ENCODE data around the gene FLNB. TPM values are rescaled to one million over a fixed set of nuclear protein-coding genes. Genes with fewer than 3 reads are reported as not detected.

Gene FLNB
- total and polyA plus RNA-seq, 2 of the 4 experiments (the other 2 are of a cell fraction): 78.0 to 136 TPM

GRCh38 chr3:58205981-58206380 is 197.8 kb downstream of the FLNB start:
- H3K9me1 ChIP-seq (ENCODE audit: insufficient read depth, low read length): no peaks in the 10 kb centered on the region
- no peak overlapping the region for H2AK5ac ChIP-seq (ENCODE audit: low read depth, low read length)
- no peak overlapping the region for H2BK5ac ChIP-seq (ENCODE audit: low read depth, low read length, poor library complexity, severe bottlenecking)
- no peak overlapping the region for H3K4me2 ChIP-seq (ENCODE audit: low read depth, low read length)
- no peak overlapping the region for H3K23ac ChIP-seq (ENCODE audit: low read depth, low read length)
- H4K5ac ChIP-seq (ENCODE audit: low read depth, low read length): no peak overlapping the region
- no peak overlapping the region for H3K18ac ChIP-seq (ENCODE audit: low read depth, low read length)
- ChIA-PET CTCF (interaction anchor here (1.2 kb wide), 1 partner anchor 28 kb away, joined by 4 read pairs; no protein-coding TSS in a partner anchor), POLR2A (ENCODE audit: unreplicated experiment) (no interaction called here)
- H3K79me1 ChIP-seq (ENCODE audit: low read depth in 1 of 2, low read length in 2 of 2): no peaks in the 10 kb centered on the region
- H3K27ac ChIP-seq (ENCODE audit: insufficient read depth, low read length): no peak overlapping the region
- TF ChIP-seq SMC3 (IDR thresholded peaks at IDR 0.05; ENCODE audit: low read depth, low read length): no peak
- no peak for TF ChIP-seq MXI1 (IDR thresholded peaks at IDR 0.05; ENCODE audit: borderline replicate concordance, low read depth, low read length)
- TF ChIP-seq CHD1 (IDR thresholded peaks at IDR 0.05; ENCODE audit: low read depth, low read length): no peak
- H2BK20ac ChIP-seq (ENCODE audit: low read depth, low read length): no peak overlapping the region
- dilution Hi-C loops (cut with HindIII; ENCODE audit: low sequenced_read_pairs, unreplicated experiment) (no loop called here), intact Hi-C loops (cut with micrococcal nuclease) (no loop called here), in situ Hi-C loops (cut with MboI; ENCODE audit: low sequenced_read_pairs) (no loop called here)
- no peak overlapping the region for H2AFZ ChIP-seq (replicated peaks; ENCODE audit: low read length, poor library complexity)
- H3K4ac ChIP-seq (ENCODE audit: low read depth, low read length): no peak overlapping the region
- H2AK9ac ChIP-seq (replicated peaks; ENCODE audit: low read depth, low read length, poor library complexity): no peak overlapping the region
- H3K9me3 ChIP-seq (ENCODE audit: control insufficient read depth, insufficient read depth, low read length): peaks cover 2% of the 10 kb centered on the region; the same call in 1 of the 2 replicates
- no peak overlapping the region for H4K91ac ChIP-seq (ENCODE audit: insufficient read depth, low read depth, low read length)
- no peaks in the 10 kb centered on the region for H4K20me1 ChIP-seq (ENCODE audit: insufficient read depth, low read length)
- H3K14ac ChIP-seq (replicated peaks; ENCODE audit: low read depth, low read length): no peak overlapping the region
- BruUV-seq (replicated peaks): no TSS peak
- H3K36me3 ChIP-seq (ENCODE audit: control insufficient read depth, insufficient read depth, low read length): no peaks in the 10 kb centered on the region
- H4K8ac ChIP-seq (ENCODE audit: low read depth in 2 of 2, low read length in 2 of 2): no peak overlapping the region
- peaks cover 32% of the 10 kb centered on the region for H3K27me3 ChIP-seq (ENCODE audit: control insufficient read depth, insufficient read depth, low read length)
- H3K4me3 ChIP-seq (ENCODE audit: insufficient read depth, low read depth, low read length): no peak overlapping the region
- H2BK15ac ChIP-seq (ENCODE audit: low read depth, low read length): no peak overlapping the region
- no peak overlapping the region for H2BK120ac ChIP-seq (ENCODE audit: low read depth, low read length)
- 100% methylated on average over 2 of the region's 4 CpGs; no CpG with 5 or more reads in 1 of the 2 experiments for WGBS, 2 experiments (ENCODE audit: extremely low coverage in 2 of 2, insufficient read length in 1 of 2)
- H3K56ac ChIP-seq (ENCODE audit: extremely low read depth, insufficient read depth, low read length): no peak overlapping the region
- H3K9ac ChIP-seq (ENCODE audit: low read depth, low read length): no peak overlapping the region
- no peak for ATAC-seq (ENCODE audit: low read depth)
- H3K4me1 ChIP-seq (ENCODE audit: control insufficient read depth, insufficient read depth, low read length): peaks cover under 1% of the 10 kb centered on the region
- no peak for DNase-seq
